PC-3 (cell line): ENCODE measurements around the gene TTC8.

Experiments
- CTCF ChIP-seq: fragments of 300-600 bp; sonication (generic); conservative IDR thresholded peaks from 2 replicates; pipeline ENCODE4 v1.5.1; 2017; ENCODE audit warnings: antibody characterized with exemption, low read depth, mild to moderate bottlenecking, low read length
- EZH2 ChIP-seq: fragments of 300-600 bp; sonication (generic); IDR thresholded peaks from one replicate; pipeline ENCODE4 v1.6.1; 2017; ENCODE audit warnings: antibody characterized with exemption, mild to moderate bottlenecking, low read length; ENCODE audit not compliant: unreplicated experiment

- TF ChIP-seq CTCF (no peak), EZH2 (no peak)
Measured at GRCh38 chr14:88834883-88835431, 10.5 kb downstream of the TTC8 start.
